HG02852 (cell line): ENCODE data around the gene ULK1.
A peak's percentile ranks its signal among the peaks of the same experiment; 100 is the strongest.
"Not testable (repeated sequence)": the region's sequence is repeated elsewhere in the genome, so short reads cannot be mapped to it uniquely, and the experiment has no call there.

Experiments used
- ATAC-seq: cut with Tn5 transposase; IDR thresholded peaks from one replicate; pipeline ENCODE4 v1.9.1; 2021; ENCODE audit warnings: mild to moderate bottlenecking, moderate library complexity; ENCODE audit not compliant: unreplicated experiment

The ULK1 gene

GRCh38 chr12:131941116-131941986 lies 46.9 kb downstream of the ULK1 start:
- ATAC-seq = no peak

GRCh38 chr12:131941987-131942341 lies 47.5 kb downstream of the ULK1 start:
- no peak for ATAC-seq

- ATAC-seq = no peak
These were observed 48.2 kb downstream of the ULK1 start for GRCh38 chr12:131942671-131943070.

GRCh38 chr12:131943389-131943788 lies 49.0 kb downstream of the ULK1 start:
- no peak for ATAC-seq

- no peak for ATAC-seq
These were observed 49.5 kb downstream of the ULK1 start for GRCh38 chr12:131943876-131944275.

GRCh38 chr12:131944601-131945251 lies 50.3 kb downstream of the ULK1 start:
- no peak for ATAC-seq

- ATAC-seq = no peak
These were observed 52.3 kb downstream of the ULK1 start for GRCh38 chr12:131946757-131947156.

GRCh38 chr12:131947482-131948027 lies 53.1 kb downstream of the ULK1 start:
- ATAC-seq = no peak

GRCh38 chr12:131948166-131948712 lies 53.8 kb downstream of the ULK1 start:
- no peak for ATAC-seq

GRCh38 chr12:131948713-131949430 lies 54.5 kb downstream of the ULK1 start:
- not testable (repeated sequence) for ATAC-seq

- ATAC-seq = peak; percentile 88
These were observed 55.2 kb downstream of the ULK1 start, which contains the start of gene EP400 for GRCh38 chr12:131949431-131950181. Gene EP400, plus strand, starts transcription at chr12:131949942. Its CDS starts 10,678 bp downstream, at chr12:131960620.

GRCh38 chr12:131950182-131950913 lies 55.9 kb downstream of the ULK1 start:
- peak; percentile 33 for ATAC-seq

GRCh38 chr12:131953810-131954209 lies 59.4 kb downstream of the ULK1 start:
- ATAC-seq = not testable (repeated sequence)

GRCh38 chr12:131954460-131954859 lies 60.0 kb downstream of the ULK1 start:
- not testable (repeated sequence) for ATAC-seq

- no peak for ATAC-seq
These were observed 64.7 kb downstream of the ULK1 start for GRCh38 chr12:131959116-131959515.

GRCh38 chr12:131959641-131960589 lies 65.5 kb downstream of the ULK1 start:
- ATAC-seq = no peak

- not testable (repeated sequence) for ATAC-seq
These were observed 66.3 kb downstream of the ULK1 start for GRCh38 chr12:131960590-131961325.

- ATAC-seq = not testable (repeated sequence)
These were observed 66.9 kb downstream of the ULK1 start for GRCh38 chr12:131961328-131961727.
